Keratinocyte (primary cell): ENCODE data around the gene WDR35. TPM values are rescaled to one million over a fixed set of nuclear protein-coding genes. Genes with fewer than 3 reads are reported as not detected.

Experiments
- DNase-seq: peaks from one replicate; pipeline ENCODE4 v3.0.0-alpha.2; 2011; ENCODE audit warnings: low read depth, missing footprints, low spot score
- FAIRE-seq: peaks from 2 replicates; lab custom pipeline; 2011; peaks lifted over from hg19 to GRCh38; lab: Jason Lieb, UNC
- H2AFZ ChIP-seq: 2 replicates; pipeline ENCODE4 v1.6.0; 2012; ENCODE audit warnings: low read length, control low read depth, inconsistent platforms; ENCODE audit not compliant: control insufficient read depth
- H3K27ac ChIP-seq: 2 replicates; pipeline ENCODE4 v1.5.1; 2011; ENCODE audit warnings: low read length; ENCODE audit not compliant: control insufficient read depth, insufficient read depth
- H3K27me3 ChIP-seq: 3 replicates; pipeline ENCODE4 v1.6.0; 2011; ENCODE audit warnings: low read length; ENCODE audit not compliant: control insufficient read depth, insufficient read depth; ENCODE audit errors: extremely low read depth
- H3K36me3 ChIP-seq, 2 experiments: 2 replicates in 1 of 2; 3 replicates in 1 of 2; pipeline ENCODE4 v1.5.1; 2011; ENCODE audit warnings: low read length in 2 of 2, mild to moderate bottlenecking in 1 of 2; ENCODE audit not compliant: control insufficient read depth in 2 of 2, insufficient read depth in 2 of 2; ENCODE audit errors: extremely low read depth in 1 of 2
- H3K4me1 ChIP-seq: 3 replicates; pipeline ENCODE4 v1.5.1; 2011; ENCODE audit warnings: low read length; ENCODE audit not compliant: control insufficient read depth, insufficient read depth; ENCODE audit errors: extremely low read depth
- H3K4me2 ChIP-seq: 3 replicates; pipeline ENCODE4 v1.6.0; 2011; ENCODE audit warnings: low read depth, low read length; ENCODE audit not compliant: control insufficient read depth, insufficient read depth; ENCODE audit errors: extremely low read depth
- H3K4me3 ChIP-seq, 3 experiments: fragments of 200-600 bp in 1 of 3; sonication (generic) in 1 of 3; 2 replicates in 2 of 3; 3 replicates in 1 of 3; pipeline ENCODE4 v1.5.1; 2011 to 2016; ENCODE audit warnings: low read length in 3 of 3, mild to moderate bottlenecking in 3 of 3, control low read depth in 2 of 3, inconsistent platforms in 1 of 3, low read depth in 1 of 3, mixed read lengths in 1 of 3, mixed run types in 1 of 3, moderate library complexity in 1 of 3; ENCODE audit not compliant: control insufficient read depth in 2 of 3, insufficient read depth in 2 of 3; ENCODE audit errors: extremely low read depth in 1 of 3
- H3K79me2 ChIP-seq: 2 replicates; pipeline ENCODE4 v1.6.0; 2012; ENCODE audit warnings: low read length; ENCODE audit not compliant: control insufficient read depth, insufficient read depth
- H3K9ac ChIP-seq: 3 replicates; pipeline ENCODE4 v1.6.0; 2011; ENCODE audit warnings: low read length; ENCODE audit not compliant: control insufficient read depth, insufficient read depth; ENCODE audit errors: extremely low read depth
- H3K9me1 ChIP-seq: 3 replicates; pipeline ENCODE4 v1.6.0; 2011; ENCODE audit warnings: low read length; ENCODE audit not compliant: control insufficient read depth, insufficient read depth; ENCODE audit errors: extremely low read depth
- H3K9me3 ChIP-seq: 2 replicates; pipeline ENCODE4 v1.5.1; 2012; ENCODE audit warnings: low read depth, low read length; ENCODE audit not compliant: control insufficient read depth
- H4K20me1 ChIP-seq: 3 replicates; pipeline ENCODE4 v1.6.0; 2011; ENCODE audit warnings: low read length; ENCODE audit not compliant: control insufficient read depth, insufficient read depth; ENCODE audit errors: extremely low read depth
- EZH2 ChIP-seq: IDR thresholded peaks from one replicate; pipeline ENCODE4 v1.6.1; 2012; ENCODE audit warnings: inconsistent platforms, mild to moderate bottlenecking, low read length, moderate library complexity
- dilution Hi-C: fragments of 300-500 bp; cut with MboI; formaldehyde crosslinking; loops from one replicate; pipeline ENCODE4 v1.7.0; 2020; ENCODE audit warnings: low sequenced_read_pairs; ENCODE audit not compliant: extremely low pct_ligation_motif_present
- polyA plus RNA-seq, 5 experiments: library from polyadenylated mRNA; depleted of rRNA in 3 of 5; stranded (reverse) in 3 of 5; stranded (forward) in 1 of 5; unstranded in 1 of 5; fragments of >200 nt; gene quantifications; 1 replicate in 1 of 5; 2 replicates in 3 of 5; 3 replicates in 1 of 5; pipeline versions ENCODE4 v1.2.1 to v1.2.3, GENCODE V29; 2011 to 2012; ENCODE audit warnings: missing spikeins in 2 of 5, low read depth in 1 of 5, low replicate concordance in 1 of 5
- TF ChIP-seq, protein P1 (sequence below), 3 experiments: IDR thresholded peaks in 1 of 3; conservative IDR thresholded peaks in 1 of 3; optimal IDR thresholded peaks in 1 of 3; 2 replicates in 2 of 3; 3 replicates in 1 of 3; pipeline versions ENCODE3 to v1.5.1; 2011; ENCODE audit warnings: low read length in 3 of 3, mild to moderate bottlenecking in 3 of 3, moderate library complexity in 2 of 3, control low read depth in 1 of 3, inconsistent platforms in 1 of 3; ENCODE audit not compliant: insufficient read depth in 2 of 3; ENCODE audit errors: extremely low read depth in 1 of 3

The WDR35 gene
- polyA plus RNA-seq, 1 donor (not counting 4 experiments of a cell fraction or from before 2014, with no cell fraction given) = 8.8 TPM

DNA sequence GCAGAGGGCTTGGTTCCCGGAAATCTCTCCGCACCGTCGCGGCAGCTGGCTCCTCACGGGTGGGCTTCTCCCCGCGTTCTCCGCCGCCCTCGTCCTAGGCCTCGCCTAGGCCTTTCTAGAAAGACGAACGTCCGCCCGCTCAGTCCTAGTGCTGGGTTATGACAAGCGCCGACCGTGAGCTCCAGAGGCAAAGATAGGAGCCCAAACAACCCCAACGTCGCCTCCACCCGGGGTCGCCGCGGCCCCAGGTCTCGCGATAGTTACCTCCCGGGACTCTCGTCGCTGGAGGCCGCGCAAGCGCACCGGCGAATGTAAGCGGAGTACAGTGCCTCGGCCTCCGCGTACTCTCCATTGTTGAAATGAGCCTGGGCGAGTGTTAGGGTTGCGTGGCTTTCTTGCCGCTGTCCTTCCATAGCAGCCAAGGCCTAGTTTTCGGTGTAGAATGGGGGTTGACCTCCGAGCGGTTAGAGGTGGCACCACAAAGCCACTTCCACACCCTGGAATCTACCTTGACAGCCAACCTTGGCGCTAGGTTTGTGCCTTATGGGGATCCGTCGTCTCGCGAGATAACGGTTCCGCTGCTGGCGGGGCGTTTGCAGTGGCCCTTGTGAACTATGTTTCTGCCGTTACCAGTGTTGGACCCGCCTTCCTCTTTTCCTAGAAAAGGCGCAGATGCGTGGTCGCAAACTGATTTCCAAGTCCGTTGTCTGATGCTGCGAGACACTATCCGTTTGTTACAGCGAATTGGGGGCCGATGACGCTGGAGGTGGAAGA lies 88.3 kb downstream of the WDR35 start, which contains the start of gene TTC32:
TSS of gene TTC32 (minus strand) at position 542 of the 774 bp plus-strand sequence. CDS start at position 413, 129 bp downstream.
- Histone ChIP-seq H4K20me1 (no peaks in the 10 kb centered on the region), H3K27ac (peak within 1 kb of the TSS; percentile 99), H3K27me3 (no peaks in the 10 kb centered on the region), H3K79me2 (peaks cover 35% of the 10 kb centered on the region), H3K9me1 (no peaks in the 10 kb centered on the region), H3K9me3 (no peaks in the 10 kb centered on the region), H3K4me2 (peak within 1 kb of the TSS; percentile 97), H2AFZ (peak within 1 kb of the TSS; percentile 96), H3K4me1 (peaks cover 23% of the 10 kb centered on the region), H3K36me3 (no peaks in the 10 kb centered on the region), H3K4me3 (peak within 1 kb of the TSS; percentile 78 to 93 (median 79)), H3K9ac (peak within 1 kb of the TSS; percentile 94)
- TF ChIP-seq, protein P1, sequence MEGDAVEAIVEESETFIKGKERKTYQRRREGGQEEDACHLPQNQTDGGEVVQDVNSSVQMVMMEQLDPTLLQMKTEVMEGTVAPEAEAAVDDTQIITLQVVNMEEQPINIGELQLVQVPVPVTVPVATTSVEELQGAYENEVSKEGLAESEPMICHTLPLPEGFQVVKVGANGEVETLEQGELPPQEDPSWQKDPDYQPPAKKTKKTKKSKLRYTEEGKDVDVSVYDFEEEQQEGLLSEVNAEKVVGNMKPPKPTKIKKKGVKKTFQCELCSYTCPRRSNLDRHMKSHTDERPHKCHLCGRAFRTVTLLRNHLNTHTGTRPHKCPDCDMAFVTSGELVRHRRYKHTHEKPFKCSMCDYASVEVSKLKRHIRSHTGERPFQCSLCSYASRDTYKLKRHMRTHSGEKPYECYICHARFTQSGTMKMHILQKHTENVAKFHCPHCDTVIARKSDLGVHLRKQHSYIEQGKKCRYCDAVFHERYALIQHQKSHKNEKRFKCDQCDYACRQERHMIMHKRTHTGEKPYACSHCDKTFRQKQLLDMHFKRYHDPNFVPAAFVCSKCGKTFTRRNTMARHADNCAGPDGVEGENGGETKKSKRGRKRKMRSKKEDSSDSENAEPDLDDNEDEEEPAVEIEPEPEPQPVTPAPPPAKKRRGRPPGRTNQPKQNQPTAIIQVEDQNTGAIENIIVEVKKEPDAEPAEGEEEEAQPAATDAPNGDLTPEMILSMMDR (optimal IDR thresholded peaks at IDR 0.05 in 1 of 3, IDR thresholded peaks at IDR 0.05 in 1 of 3, conservative IDR thresholded peaks at IDR 0.05 in 1 of 3; ENCODE audit: extremely low read depth in 1 of 3, insufficient read depth in 2 of 3, low read length in 3 of 3) = peak in 1 of 3 experiments; percentile 24
- TF ChIP-seq EZH2 = no peak
- FAIRE-seq = peak; percentile 95
- peak; percentile 66 for DNase-seq
- dilution Hi-C loops = no loop called here

DNA sequence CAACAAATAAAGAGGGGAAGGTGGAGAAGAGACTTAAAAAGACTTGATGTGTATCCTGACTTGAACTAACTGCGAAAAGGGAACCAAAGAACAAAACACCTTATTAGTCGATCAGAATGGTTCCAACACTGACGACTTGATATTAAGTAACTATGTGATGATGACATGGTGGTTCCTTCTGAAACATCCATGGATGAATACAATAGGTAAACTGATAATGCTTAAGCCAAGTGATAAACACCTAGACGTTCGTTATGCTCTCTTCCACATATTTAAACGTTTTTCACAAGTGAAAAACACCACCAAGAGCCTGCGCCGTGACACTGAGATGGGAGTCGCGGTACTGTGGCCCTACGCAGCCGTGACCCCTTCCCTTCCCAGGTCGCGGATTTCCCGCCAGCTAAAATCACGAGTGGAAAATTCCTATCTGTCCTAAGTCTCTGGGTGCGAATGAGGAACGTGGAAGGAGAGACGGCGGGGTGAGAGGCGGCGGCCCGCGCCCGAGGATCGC lies 88.9 kb downstream of the WDR35 start:
- Histone ChIP-seq H3K9ac (peak overlapping the region; percentile 94), H3K36me3 (no peaks in the 10 kb centered on the region), H3K4me2 (peak overlapping the region; percentile 97), H3K9me1 (no peaks in the 10 kb centered on the region), H3K4me1 (peaks cover 23% of the 10 kb centered on the region), H3K27ac (peak overlapping the region; percentile 99), H4K20me1 (no peaks in the 10 kb centered on the region), H2AFZ (peak overlapping the region; percentile 96), H3K4me3 (peak overlapping the region; percentile 78 to 93 (median 79)), H3K79me2 (peaks cover 35% of the 10 kb centered on the region), H3K9me3 (no peaks in the 10 kb centered on the region), H3K27me3 (no peaks in the 10 kb centered on the region)
- TF ChIP-seq, protein P1 (optimal IDR thresholded peaks at IDR 0.05 in 1 of 3, IDR thresholded peaks at IDR 0.05 in 1 of 3, conservative IDR thresholded peaks at IDR 0.05 in 1 of 3; ENCODE audit: extremely low read depth in 1 of 3, insufficient read depth in 2 of 3, low read length in 3 of 3) = no peak
- no peak for TF ChIP-seq EZH2
- FAIRE-seq (no peak), DNase-seq (no peak)
- dilution Hi-C loops = no loop called here
